Cortex of kidney (tissue), 1 donor: ENCODE data around the gene SPACA5.
"Not testable (repeated sequence)": the region's sequence is repeated elsewhere in the genome, so short reads cannot be mapped to it uniquely, and the experiment has no call there.

Experiments
- DNase-seq: peaks from one replicate; lab custom pipeline; 2025; lab: John Stamatoyannopoulos, UW

The SPACA5 gene

GRCh38 chrX:48006688-48007087 is at the start of gene SPACA5:
SPACA5 (plus strand) TSS chrX:48006988; CDS start chrX:48007803, 815 bp downstream.
- DNase-seq, result not testable (repeated sequence)

GRCh38 chrX:47958206-47958605 is 48.6 kb upstream of the SPACA5 start:
- not testable (repeated sequence) for DNase-seq

GRCh38 chrX:47958761-47959342 is 47.9 kb upstream of the SPACA5 start:
- DNase-seq, result peak; percentile 3

- no peak for DNase-seq
These were observed 46.4 kb upstream of the SPACA5 start for GRCh38 chrX:47960406-47960805.

DNA sequence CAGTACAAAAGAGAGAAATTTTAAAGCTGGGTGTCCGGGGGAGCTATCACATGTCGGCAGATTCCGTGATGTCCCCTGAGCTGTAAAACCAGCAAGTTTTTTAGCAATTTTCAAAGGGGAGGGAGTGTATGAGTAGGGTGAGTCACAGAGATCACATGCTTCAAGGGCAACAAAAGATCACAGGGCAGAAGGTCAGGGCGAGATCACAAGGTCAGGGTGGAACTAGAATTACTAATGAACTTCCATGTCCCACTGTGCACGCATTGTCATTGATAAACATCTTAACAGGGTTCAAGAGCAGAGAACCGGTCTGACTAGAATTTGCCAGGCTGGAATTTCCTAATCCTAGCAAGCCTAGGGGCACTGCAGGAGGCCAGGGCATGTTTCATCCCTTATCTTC is 45.0 kb upstream of the SPACA5 start:
- DNase-seq, result not testable (repeated sequence)

DNA sequence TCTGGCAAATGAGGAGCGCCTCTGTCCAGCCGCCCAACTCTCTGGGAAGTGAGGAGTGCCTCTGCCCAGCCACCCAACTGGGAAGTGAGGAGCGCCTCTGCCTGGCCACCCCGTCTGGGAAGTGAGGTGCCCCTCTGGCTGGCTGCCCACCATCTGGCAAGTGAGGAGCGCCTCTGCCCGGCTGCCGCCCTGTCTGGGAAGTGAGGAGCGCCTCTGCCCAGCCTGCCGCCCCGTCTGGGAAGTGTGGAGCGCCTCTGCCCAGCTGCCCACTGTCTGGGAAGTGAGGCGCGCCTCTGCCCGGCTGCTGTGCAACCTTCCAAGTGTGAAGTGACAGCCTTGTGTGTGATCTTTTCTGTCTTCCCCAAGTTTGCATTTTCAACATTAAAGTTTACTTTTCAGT is 41.3 kb upstream of the SPACA5 start:
- DNase-seq, result not testable (repeated sequence)

- DNase-seq, result no peak
These were observed 33.6 kb upstream of the SPACA5 start for GRCh38 chrX:47973235-47973634.

DNA sequence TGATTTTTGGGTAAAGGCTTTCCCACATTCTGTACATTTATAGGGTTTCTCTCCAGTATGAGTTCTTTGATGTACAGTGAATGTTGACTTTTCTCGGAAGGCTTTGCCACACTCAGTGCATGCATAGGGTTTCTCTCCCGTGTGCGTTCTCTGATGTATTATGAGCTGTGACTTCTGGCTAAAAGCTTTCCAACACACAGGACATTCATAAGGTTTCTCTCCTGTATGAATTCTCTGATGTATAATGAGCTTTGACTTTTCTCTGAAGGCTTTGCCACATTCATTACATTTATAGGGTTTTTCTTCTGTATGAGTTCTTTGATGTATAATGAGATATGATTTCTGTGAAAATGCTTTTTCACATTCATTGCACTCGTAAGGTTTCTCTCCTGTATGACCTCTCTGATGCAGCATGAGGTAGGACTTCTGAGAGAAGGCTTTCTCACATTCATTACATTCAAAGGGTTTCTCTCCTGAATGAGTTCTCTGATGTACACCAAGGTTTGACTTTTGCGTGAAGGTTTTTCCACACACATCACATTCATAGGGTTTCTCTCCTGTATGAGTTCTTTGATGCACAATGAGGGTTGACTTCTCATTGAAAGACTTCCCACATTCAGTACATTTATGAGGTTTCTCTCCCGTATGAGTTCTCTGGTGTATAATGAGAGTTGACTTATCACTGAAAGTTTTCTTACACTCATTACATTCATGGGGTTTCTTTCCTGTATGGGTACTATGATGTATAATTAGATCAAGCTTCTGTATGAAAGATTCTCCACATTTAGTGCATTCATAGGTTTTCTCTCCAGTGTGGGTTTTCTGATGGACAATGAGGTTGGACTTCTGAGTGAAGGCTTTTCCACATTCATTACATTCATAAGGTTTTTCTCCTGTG is 30.3 kb upstream of the SPACA5 start:
- no peak for DNase-seq

DNA sequence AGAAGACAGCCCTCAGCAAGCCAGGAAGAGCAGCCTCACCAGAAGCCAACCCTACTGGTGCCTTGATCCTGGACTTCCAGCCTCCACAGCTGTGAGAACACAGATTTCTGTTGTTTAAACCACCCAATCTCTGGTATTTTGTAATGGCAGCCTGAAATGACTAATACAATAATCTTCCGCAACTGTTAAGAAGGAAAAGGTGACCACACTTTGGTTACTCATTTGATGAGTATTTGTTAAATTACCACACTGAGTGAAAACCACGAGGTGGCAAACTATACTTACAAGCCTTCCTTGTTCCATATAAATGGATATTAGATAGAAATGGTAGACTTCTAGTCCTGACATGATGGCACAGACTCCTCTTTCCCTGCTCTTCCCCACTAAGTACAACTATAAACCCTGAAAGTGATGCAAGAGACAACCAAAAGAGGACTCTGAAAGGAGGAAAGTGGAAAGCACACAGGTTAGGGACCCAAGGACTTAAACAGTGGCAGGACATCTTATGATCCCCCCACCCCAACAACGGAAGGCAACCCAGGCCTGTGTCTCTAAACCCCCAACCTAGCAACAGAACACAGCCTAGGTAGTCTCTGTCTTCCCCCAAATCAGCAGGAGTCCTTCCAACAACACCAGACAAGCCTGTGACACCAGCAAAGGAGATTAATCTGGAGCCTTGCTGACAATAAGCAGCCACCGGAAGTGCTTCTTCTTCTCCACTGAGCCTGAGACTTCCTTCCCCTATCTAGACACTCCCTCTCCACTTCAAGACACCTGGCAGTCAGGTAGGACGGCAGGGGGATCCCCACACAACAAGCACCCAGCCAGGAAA is 15.3 kb upstream of the SPACA5 start:
- DNase-seq, result no peak

- no peak for DNase-seq
These were observed 14.8 kb upstream of the SPACA5 start for GRCh38 chrX:47992095-47992380.

DNA sequence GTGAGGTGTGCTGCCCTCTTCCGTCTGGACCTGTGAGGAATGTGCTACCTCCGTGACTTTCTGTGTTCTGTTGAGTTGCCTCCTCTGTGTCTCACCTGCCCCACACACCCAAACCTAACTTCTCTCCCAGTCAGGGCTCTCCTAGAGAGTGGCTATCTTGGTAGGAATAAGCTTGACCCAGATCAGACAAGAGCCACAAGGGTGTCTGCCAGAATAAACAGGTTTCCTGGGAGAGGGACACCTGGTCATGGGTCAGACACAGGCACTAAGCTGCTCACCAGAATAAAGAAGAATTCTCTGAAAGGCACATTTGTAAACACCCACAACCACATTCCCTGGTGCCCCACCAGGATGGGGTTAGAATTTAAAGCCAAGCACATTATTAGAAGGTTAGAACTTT is 14.1 kb upstream of the SPACA5 start:
- DNase-seq, result no peak

DNA sequence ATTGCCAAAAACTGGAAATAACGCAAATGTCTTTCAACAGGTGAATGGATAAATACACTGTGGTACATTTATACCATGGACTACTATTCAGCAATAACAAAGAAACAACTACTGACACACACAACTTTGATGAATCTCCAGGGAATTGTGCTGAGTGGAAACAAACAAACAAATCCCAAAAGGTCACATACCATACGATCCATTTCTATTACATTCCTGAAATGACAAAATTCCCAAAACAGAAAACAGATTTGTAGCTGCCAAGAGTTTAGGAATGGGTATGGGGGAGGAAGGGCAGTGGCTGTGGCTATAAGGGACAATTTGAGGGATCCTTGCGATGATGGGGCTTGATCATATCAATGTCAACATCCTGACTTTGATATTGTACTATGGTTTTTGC is 5.5 kb upstream of the SPACA5 start:
- DNase-seq, result no peak

DNA sequence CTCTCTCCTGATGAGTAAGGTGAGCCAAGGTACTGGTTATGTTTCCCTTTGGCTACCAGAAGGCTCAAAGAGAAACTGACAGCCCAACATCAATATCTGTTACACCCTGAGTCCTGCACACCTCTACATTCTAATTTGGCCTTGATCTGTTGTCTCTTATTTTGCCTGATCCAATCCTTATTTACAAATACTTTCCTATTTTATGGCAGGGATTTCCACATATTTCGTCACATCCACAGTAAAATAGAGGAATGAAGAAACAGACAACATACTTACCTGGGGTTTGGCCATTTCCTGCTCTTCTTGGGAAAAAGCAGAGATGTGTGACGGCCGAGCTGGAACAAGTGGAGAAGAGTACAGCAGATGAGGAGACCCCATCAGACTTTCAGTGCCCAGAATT is 4.5 kb upstream of the SPACA5 start:
- no peak for DNase-seq

GRCh38 chrX:48002929-48003328 is 3.9 kb upstream of the SPACA5 start:
- DNase-seq, result no peak

DNA sequence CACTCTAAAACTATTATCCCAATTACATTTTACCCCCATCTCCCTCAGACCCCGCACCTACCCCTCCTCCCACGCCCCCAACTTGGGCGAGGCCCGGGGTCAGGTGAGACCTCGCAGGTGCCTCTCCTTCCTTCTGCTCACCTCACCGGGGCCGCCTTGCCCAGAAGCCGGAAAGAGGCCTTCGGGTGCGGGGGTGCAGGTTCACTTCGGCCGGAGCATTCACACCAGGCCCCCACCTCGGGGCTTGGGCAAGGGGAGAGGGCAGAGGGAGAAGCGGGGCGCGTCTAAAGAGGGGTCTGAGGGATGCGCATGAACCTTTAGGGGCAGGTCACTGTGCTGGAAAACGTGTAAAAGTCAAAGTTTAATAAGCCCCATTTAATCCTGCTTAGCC is 3.4 kb upstream of the SPACA5 start:
- no peak for DNase-seq

GRCh38 chrX:48003758-48004457 is 2.9 kb upstream of the SPACA5 start, which contains the start of gene ZNF182:
ZNF182 (minus strand) TSS chrX:48003989; CDS start chrX:48002609, 1,380 bp downstream.
- DNase-seq, result peak; percentile 9

DNA sequence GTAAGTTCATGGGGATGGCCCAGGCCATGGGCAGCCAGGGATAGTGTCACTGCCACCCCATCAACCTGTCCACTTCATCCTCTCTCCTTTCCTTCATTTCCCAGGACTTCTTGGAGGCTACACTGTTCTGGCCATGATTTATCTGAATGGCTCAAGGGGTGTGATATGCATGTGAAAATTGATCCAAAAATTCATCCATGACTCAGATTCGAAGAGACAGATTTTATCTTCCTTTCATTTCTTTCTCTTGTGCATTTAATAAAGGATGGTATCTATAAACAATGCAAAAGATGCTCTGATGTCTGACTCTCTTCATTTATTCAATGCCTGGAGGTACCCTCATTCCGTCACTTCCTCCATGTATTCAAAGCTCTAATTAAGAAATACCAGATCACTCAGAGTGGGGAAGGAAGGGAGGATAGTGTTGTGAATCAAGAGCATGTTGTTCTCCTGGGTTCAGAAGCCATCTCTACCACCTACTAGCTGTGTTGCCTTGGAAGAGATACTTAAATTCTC is 2.7 kb downstream of the SPACA5 start:
- not testable (repeated sequence) for DNase-seq

- not testable (repeated sequence) for DNase-seq
These were observed 10.0 kb downstream of the SPACA5 start for GRCh38 chrX:48016583-48017310.

GRCh38 chrX:48019892-48020291 is 13.1 kb downstream of the SPACA5 start:
- not testable (repeated sequence) for DNase-seq

DNA sequence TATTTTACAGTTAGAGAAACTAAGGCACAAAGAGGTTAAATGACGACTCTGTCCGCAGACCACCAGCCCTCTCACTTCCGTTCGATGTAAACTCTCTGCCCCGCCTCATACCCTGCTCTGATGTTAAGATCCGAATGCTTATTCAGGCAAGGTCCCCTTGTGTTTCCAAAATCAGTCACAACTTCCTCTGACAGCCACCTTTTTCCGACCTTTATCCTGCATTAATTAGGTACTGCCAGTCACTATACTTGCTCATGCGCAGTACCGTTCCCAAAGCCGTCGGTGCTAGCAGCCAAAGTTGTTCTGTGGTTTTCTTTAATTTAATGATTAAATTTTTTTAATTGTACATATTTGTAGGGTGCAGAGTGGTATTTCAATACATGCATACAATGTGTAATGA is 13.7 kb downstream of the SPACA5 start:
- DNase-seq, result not testable (repeated sequence)
